ENCODE measurements around the gene RFC3. TPM values are rescaled to one million over a fixed set of nuclear protein-coding genes. Genes with fewer than 3 reads are reported as not detected.
"Not testable (repeated sequence)": the region's sequence is repeated elsewhere in the genome, so short reads cannot be mapped to it uniquely, and the experiment has no call there.

Gene RFC3
- total RNA-seq, 3 donors from 2014 or later = 9.8 to 19.8 (median 10.7) TPM

DNA sequence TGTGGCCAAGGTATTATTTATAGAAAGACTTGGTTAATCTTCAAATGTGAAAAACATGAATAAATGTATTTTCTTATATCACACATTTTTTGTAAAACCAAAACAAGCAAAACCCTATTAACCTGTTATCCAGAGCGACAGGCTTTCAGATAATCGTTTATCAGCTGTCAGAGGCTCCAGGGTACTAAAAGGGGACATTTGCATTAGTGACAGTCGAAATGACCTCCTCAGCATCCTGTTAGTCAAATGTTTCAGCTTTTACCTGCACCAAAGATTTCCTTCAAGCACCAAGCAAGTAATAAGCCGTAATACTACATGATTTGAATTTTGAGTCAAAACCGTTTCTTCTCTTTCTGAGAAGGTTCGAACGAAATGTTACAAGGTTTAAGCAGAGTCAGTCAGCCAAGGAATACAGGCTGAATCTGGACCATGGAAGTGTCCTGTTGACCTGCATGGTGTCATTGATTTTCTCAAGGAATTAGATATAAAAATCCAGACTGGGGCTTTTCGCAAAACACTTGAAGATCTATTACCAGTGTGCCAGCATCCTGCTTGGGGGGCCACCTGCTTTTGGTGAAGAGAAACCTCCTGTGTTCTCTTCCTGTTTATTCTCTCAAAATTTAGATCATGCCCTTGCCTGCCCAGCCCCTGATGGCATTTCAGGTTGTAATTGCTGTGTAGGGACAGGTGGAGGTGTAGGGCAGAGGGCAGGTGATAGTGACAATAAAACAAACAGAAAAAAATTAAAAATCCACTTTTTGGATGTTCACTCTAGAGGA, 11.3 kb upstream of the RFC3 start:
- Histone ChIP-seq H3K27me3 (no peaks in the 10 kb centered on the region), H3K27ac (no peak overlapping the region), H3K36me3 (no peaks in the 10 kb centered on the region), H3K4me3 (no peak overlapping the region), H3K4me1 (no peaks in the 10 kb centered on the region), H3K9me3 (no peaks in the 10 kb centered on the region)
- TF ChIP-seq POLR2AphosphoS5 (IDR thresholded peaks at IDR 0.05) = no peak
- no peak for TF ChIP-seq POLR2A (IDR thresholded peaks at IDR 0.05)
- TF ChIP-seq, protein P1, sequence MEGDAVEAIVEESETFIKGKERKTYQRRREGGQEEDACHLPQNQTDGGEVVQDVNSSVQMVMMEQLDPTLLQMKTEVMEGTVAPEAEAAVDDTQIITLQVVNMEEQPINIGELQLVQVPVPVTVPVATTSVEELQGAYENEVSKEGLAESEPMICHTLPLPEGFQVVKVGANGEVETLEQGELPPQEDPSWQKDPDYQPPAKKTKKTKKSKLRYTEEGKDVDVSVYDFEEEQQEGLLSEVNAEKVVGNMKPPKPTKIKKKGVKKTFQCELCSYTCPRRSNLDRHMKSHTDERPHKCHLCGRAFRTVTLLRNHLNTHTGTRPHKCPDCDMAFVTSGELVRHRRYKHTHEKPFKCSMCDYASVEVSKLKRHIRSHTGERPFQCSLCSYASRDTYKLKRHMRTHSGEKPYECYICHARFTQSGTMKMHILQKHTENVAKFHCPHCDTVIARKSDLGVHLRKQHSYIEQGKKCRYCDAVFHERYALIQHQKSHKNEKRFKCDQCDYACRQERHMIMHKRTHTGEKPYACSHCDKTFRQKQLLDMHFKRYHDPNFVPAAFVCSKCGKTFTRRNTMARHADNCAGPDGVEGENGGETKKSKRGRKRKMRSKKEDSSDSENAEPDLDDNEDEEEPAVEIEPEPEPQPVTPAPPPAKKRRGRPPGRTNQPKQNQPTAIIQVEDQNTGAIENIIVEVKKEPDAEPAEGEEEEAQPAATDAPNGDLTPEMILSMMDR (IDR thresholded peaks at IDR 0.05) = no peak
- intact Hi-C loops (cut with DNase I; ENCODE audit: low total_unique reads) = no loop called here
- no peak for DNase-seq (ENCODE audit: low spot score in 2 of 2)

DNA sequence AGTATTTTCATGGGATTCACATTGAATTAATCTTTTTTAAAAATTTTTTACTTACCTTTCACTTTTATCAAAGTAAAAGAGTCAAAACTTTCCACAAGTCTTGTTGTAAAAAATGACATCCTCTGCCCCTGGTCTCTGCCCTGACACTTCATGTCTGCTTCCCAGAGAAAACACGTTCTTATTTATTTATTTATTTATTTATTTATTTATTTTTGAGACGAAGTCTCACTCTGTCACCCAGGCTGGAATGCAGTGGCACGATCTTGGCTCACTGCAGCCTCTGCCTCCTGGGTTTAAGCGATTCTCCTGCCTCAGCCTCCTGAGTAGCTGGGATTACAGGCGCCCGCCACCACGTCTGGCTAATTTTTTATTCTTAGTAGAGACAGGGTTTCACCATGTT, 5.1 kb upstream of the RFC3 start:
- intact Hi-C loops (cut with DNase I; ENCODE audit: low total_unique reads) = not testable (repeated sequence)

DNA sequence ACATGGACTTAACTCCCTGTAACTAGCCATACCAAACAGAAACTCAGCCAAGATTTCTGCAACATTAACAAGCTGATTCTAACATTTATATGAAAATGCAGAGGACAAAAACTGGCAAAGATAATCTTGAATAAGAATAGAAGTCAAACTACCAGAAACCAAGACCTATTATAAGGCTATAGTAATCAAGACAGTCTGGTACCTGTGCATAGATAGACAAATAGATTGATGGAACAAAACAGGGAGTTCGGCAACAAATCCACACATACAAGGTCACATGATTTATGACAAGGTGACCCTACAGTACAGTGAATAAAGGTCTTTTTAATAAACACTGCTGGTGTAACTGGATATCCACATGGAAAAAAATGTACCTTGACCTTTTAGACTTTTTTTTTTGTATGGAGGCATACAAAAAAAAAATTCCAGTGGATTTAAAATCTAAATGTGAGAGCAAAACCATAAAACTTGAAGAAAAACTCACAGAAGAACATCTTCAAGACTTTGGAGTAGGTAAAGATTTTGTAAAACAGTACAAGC, 2.9 kb upstream of the RFC3 start:
- Histone ChIP-seq H3K4me1 (no peaks in the 10 kb centered on the region), H3K27ac (no peak overlapping the region), H3K4me3 (no peak overlapping the region), H3K27me3 (no peaks in the 10 kb centered on the region), H3K36me3 (no peaks in the 10 kb centered on the region), H3K9me3 (no peaks in the 10 kb centered on the region)
- intact Hi-C loops (cut with DNase I; ENCODE audit: low total_unique reads) = no loop called here
- TF ChIP-seq POLR2A (IDR thresholded peaks at IDR 0.05) (no peak), POLR2AphosphoS5 (IDR thresholded peaks at IDR 0.05) (no peak)
- TF ChIP-seq, protein P1 (IDR thresholded peaks at IDR 0.05) = no peak
- DNase-seq (ENCODE audit: low spot score in 2 of 2) = no peak

More for the DNA sequence above, 5.1 kb upstream of the RFC3 start:
- H3K9me3 ChIP-seq; DNase-seq (ENCODE audit: low spot score in 2 of 2); H3K4me1 ChIP-seq; H3K27me3 ChIP-seq; H3K27ac ChIP-seq; H3K4me3 ChIP-seq; H3K36me3 ChIP-seq: not testable (repeated sequence)

DNA sequence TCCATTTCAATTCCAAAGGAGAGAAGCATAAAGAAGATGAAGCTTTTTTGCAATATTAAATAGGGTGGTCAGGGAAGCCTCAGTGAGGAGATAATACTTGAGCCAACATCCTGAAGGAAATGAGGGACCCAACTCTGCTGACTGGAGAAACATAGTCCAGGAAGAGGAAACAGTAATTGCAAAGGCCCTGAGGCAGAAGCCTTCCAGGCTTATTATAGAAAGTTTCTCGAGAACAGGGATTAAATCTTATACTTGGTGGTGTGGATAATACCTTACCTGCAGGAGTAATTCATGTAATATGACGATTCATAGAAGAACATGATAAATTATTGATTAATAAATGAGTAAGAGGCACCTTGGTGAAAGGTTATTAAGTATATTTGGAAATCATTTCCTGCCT, 1.0 kb upstream of the RFC3 start:
- no peaks in the 10 kb centered on the region for H3K9me3 ChIP-seq
- no peak for DNase-seq (ENCODE audit: low spot score in 2 of 2)
- no peaks in the 10 kb centered on the region for H3K36me3 ChIP-seq
- intact Hi-C loops (cut with DNase I; ENCODE audit: low total_unique reads) = no loop called here
- no peak overlapping the region for H3K4me3 ChIP-seq
- H3K27me3 ChIP-seq = no peaks in the 10 kb centered on the region
- TF ChIP-seq, protein P1 (IDR thresholded peaks at IDR 0.05) = no peak
- TF ChIP-seq POLR2A (IDR thresholded peaks at IDR 0.05) (no peak), POLR2AphosphoS5 (IDR thresholded peaks at IDR 0.05) (no peak)
- H3K4me1 ChIP-seq = no peaks in the 10 kb centered on the region
- no peak overlapping the region for H3K27ac ChIP-seq

DNA sequence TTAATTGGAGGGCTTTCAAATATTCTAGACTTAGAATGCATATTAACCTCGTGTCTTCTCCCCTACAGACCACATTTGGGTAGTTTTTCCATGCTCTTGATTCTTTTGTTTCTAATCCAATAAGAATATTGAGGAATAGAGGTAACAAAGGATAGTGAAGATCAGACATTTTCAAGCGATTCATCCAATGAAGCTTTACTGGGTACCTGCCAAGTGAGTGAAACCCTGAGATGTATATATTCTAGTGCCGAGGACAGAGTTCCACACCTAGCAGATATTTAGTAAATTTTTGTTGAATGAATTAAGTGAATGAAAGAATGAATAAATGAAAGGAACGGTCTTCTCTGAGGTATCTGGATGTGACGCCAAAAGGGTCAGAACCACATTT, 442 bp upstream of the RFC3 start:
- TF ChIP-seq, protein P1 (IDR thresholded peaks at IDR 0.05) = no peak
- no peak for TF ChIP-seq POLR2AphosphoS5 (IDR thresholded peaks at IDR 0.05)
- no peak for TF ChIP-seq POLR2A (IDR thresholded peaks at IDR 0.05)
- Histone ChIP-seq H3K9me3 (no peaks in the 10 kb centered on the region), H3K27ac (peak overlapping the region; percentile 80 to 83), H3K4me3 (peak overlapping the region; percentile 63 to 94 (median 77)), H3K4me1 (no peaks in the 10 kb centered on the region), H3K27me3 (no peaks in the 10 kb centered on the region), H3K36me3 (no peaks in the 10 kb centered on the region)
- no peak for DNase-seq (ENCODE audit: low spot score in 2 of 2)
- intact Hi-C loops (cut with DNase I; ENCODE audit: low total_unique reads) = no loop called here
